NCI-H2171 treated with DMSO at 0.1 percent for 48 hours (cell line): ENCODE data around the gene RBP3.
A peak's percentile ranks its signal among the peaks of the same experiment; 100 is the strongest.
"Not testable (repeated sequence)": the region's sequence is repeated elsewhere in the genome, so short reads cannot be mapped to it uniquely, and the experiment has no call there.

Experiments
- DNase-seq: peaks from one replicate; lab custom pipeline; 2025; lab: John Stamatoyannopoulos, UW

Gene RBP3

GRCh38 chr10:47372726-47373125 lies 24.6 kb downstream of the RBP3 start:
- no peak for DNase-seq

GRCh38 chr10:47374611-47375536 lies 26.7 kb downstream of the RBP3 start:
- no peak for DNase-seq

GRCh38 chr10:47376522-47377220 lies 28.5 kb downstream of the RBP3 start:
- no peak for DNase-seq

GRCh38 chr10:47378183-47378510 lies 30.0 kb downstream of the RBP3 start:
- DNase-seq, result no peak

- no peak for DNase-seq
These were observed 30.7 kb downstream of the RBP3 start for GRCh38 chr10:47378606-47379444.

- no peak for DNase-seq
These were observed 31.3 kb downstream of the RBP3 start for GRCh38 chr10:47379445-47379785.

- DNase-seq, result no peak
These were observed 31.7 kb downstream of the RBP3 start for GRCh38 chr10:47379901-47380300.

GRCh38 chr10:47380341-47381102 lies 32.4 kb downstream of the RBP3 start:
- DNase-seq, result no peak

GRCh38 chr10:47381103-47381395 lies 32.9 kb downstream of the RBP3 start:
- DNase-seq, result no peak

GRCh38 chr10:47381427-47382379 lies 33.5 kb downstream of the RBP3 start:
- no peak for DNase-seq

- peak; percentile 70 for DNase-seq
These were observed 35.3 kb downstream of the RBP3 start for GRCh38 chr10:47383261-47384147.

GRCh38 chr10:47384148-47384921 lies 36.2 kb downstream of the RBP3 start, which contains the start of gene ZNF488:
ZNF488 (minus strand) TSS chr10:47384293; CDS start chr10:47368829, 15,464 bp downstream.
- DNase-seq, result peak; percentile 62

- not testable (repeated sequence) for DNase-seq
These were observed 37.9 kb downstream of the RBP3 start for GRCh38 chr10:47386104-47386503.

- no peak for DNase-seq
These were observed 40.7 kb downstream of the RBP3 start for GRCh38 chr10:47388879-47389278.

GRCh38 chr10:47389619-47390018 lies 41.5 kb downstream of the RBP3 start:
- no peak for DNase-seq

- no peak for DNase-seq
These were observed 48.2 kb downstream of the RBP3 start for GRCh38 chr10:47396311-47396717.

- DNase-seq, result no peak
These were observed 49.1 kb downstream of the RBP3 start for GRCh38 chr10:47397256-47397655.

GRCh38 chr10:47400251-47400650 lies 52.1 kb downstream of the RBP3 start:
- DNase-seq, result no peak

GRCh38 chr10:47400786-47401185 lies 52.6 kb downstream of the RBP3 start:
- no peak for DNase-seq
